Tibial artery (tissue), 4 donors: ENCODE data around the gene RPH3AL.
A peak's percentile ranks its signal among the peaks of the same experiment; 100 is the strongest.
"Not testable (repeated sequence)": the region's sequence is repeated elsewhere in the genome, so short reads cannot be mapped to it uniquely, and the experiment has no call there.

Experiments used
- DNase-seq, 2 donors: peaks; one replicate each; pipeline ENCODE4 v3.0.0-alpha.2; 2019
- H3K27ac ChIP-seq, 2 donors: fragments of 200-600 bp; sonication (generic) in 1 of 2; 1 replicate in 1 of 2; 2 replicates in 1 of 2; pipeline ENCODE4 v1.5.1; 2018 to 2019; ENCODE audit warnings: mild to moderate bottlenecking in 1 of 2
- H3K27me3 ChIP-seq, 2 donors: fragments of 200-600 bp; sonication (generic) in 1 of 2; one replicate each; pipeline versions ENCODE4 v1.5.1 to v1.6.0; 2016 to 2019
- H3K36me3 ChIP-seq, 3 donors: fragments of 200-600 bp; sonication (generic) in 2 of 3; one replicate each; pipeline ENCODE4 v1.5.1; 2016 to 2019; ENCODE audit warnings: mild to moderate bottlenecking in 2 of 3
- H3K4me1 ChIP-seq, 4 donors: fragments of 200-600 bp; sonication (generic) in 2 of 4; 1 replicate in 3 of 4; 2 replicates in 1 of 4; pipeline ENCODE4 v1.5.1; 2016 to 2019
- H3K4me3 ChIP-seq, 2 donors: fragments of 200-600 bp; sonication (generic) in 1 of 2; 1 replicate in 1 of 2; 2 replicates in 1 of 2; pipeline ENCODE4 v1.5.1; 2018 to 2019; ENCODE audit warnings: mild to moderate bottlenecking in 2 of 2
- H3K9me3 ChIP-seq, 3 donors: fragments of 200-600 bp; sonication (generic) in 1 of 3; one replicate each; pipeline ENCODE4 v1.5.1; 2016 to 2019
- CTCF ChIP-seq, 2 experiments: fragments of 200-600 bp in 1 of 2; fragments of 450-650 bp in 1 of 2; IDR thresholded peaks; one replicate each; pipeline ENCODE4 v1.5.1; 2017 to 2019; ENCODE audit warnings: antibody characterized with exemption in 2 of 2, mild to moderate bottlenecking in 1 of 2, moderate library complexity in 1 of 2
- intact Hi-C: fragments of 100-400 bp; cut with DNase I; formaldehyde crosslinking; loops from one replicate; pipeline ENCODE4 v1.15.0; 2023; ENCODE audit warnings: low total_unique reads

The RPH3AL gene

GRCh38 chr17:376936-377863, 24.6 kb upstream of the RPH3AL start:
- no peak for TF ChIP-seq CTCF (IDR thresholded peaks at IDR 0.05)
- DNase-seq: peak in 1 of 2 donors; percentile 17
- intact Hi-C loops: no loop called here
- peaks cover 0 to 15% of the 10 kb centered on the region in 2 donors for H3K27me3 ChIP-seq
- H3K9me3 ChIP-seq: no peaks in the 10 kb centered on the region
- no peak overlapping the region for H3K4me3 ChIP-seq
- no peaks in the 10 kb centered on the region for H3K36me3 ChIP-seq
- H3K27ac ChIP-seq: no peak overlapping the region
- H3K4me1 ChIP-seq: no peaks in the 10 kb centered on the region

- H3K4me1 ChIP-seq: no peaks in the 10 kb centered on the region
- intact Hi-C loops: no loop called here
- H3K4me3 ChIP-seq: no peak overlapping the region
- H3K36me3 ChIP-seq: no peaks in the 10 kb centered on the region
- TF ChIP-seq CTCF (IDR thresholded peaks at IDR 0.05): no peak
- no peaks in the 10 kb centered on the region for H3K9me3 ChIP-seq
- DNase-seq: peak; percentile 50 to 54
- peaks cover 0 to 9% of the 10 kb centered on the region in 2 donors for H3K27me3 ChIP-seq
- no peak overlapping the region for H3K27ac ChIP-seq
These were observed 21.1 kb upstream of the RPH3AL start for GRCh38 chr17:373613-374230.

GRCh38 chr17:372157-373152, 19.8 kb upstream of the RPH3AL start:
- Histone ChIP-seq H3K27me3 (peaks cover 0 to 9% of the 10 kb centered on the region in 2 donors), H3K27ac (no peak overlapping the region), H3K4me1 (no peaks in the 10 kb centered on the region), H3K4me3 (no peak overlapping the region), H3K36me3 (no peaks in the 10 kb centered on the region), H3K9me3 (no peaks in the 10 kb centered on the region)
- intact Hi-C loops: no loop called here
- TF ChIP-seq CTCF (IDR thresholded peaks at IDR 0.05): no peak
- no peak for DNase-seq

- H3K36me3 ChIP-seq: no peaks in the 10 kb centered on the region
- no peaks in the 10 kb centered on the region for H3K9me3 ChIP-seq
- no peak for TF ChIP-seq CTCF (IDR thresholded peaks at IDR 0.05)
- no peaks in the 10 kb centered on the region for H3K4me1 ChIP-seq
- no peak overlapping the region for H3K4me3 ChIP-seq
- DNase-seq: no peak
- peaks cover 0 to 9% of the 10 kb centered on the region in 2 donors for H3K27me3 ChIP-seq
- intact Hi-C loops: no loop called here
- H3K27ac ChIP-seq: no peak overlapping the region
These were observed 19.0 kb upstream of the RPH3AL start for GRCh38 chr17:371583-371982.

- H3K27me3 ChIP-seq, H3K27ac ChIP-seq, H3K4me1 ChIP-seq, DNase-seq, H3K36me3 ChIP-seq, H3K4me3 ChIP-seq, H3K9me3 ChIP-seq, intact Hi-C loops: not testable (repeated sequence)
These were observed 15.0 kb upstream of the RPH3AL start for GRCh38 chr17:367656-368055.

- H3K27ac ChIP-seq, H3K9me3 ChIP-seq, H3K4me3 ChIP-seq, H3K27me3 ChIP-seq, H3K4me1 ChIP-seq, DNase-seq, intact Hi-C loops, H3K36me3 ChIP-seq: not testable (repeated sequence)
These were observed 14.3 kb upstream of the RPH3AL start for GRCh38 chr17:366657-367615.
